Fibroblast of gingiva (primary cell): ENCODE data around the gene NSFL1C.
A peak's percentile ranks its signal among the peaks of the same experiment; 100 is the strongest.
"Not testable (repeated sequence)": the region's sequence is repeated elsewhere in the genome, so short reads cannot be mapped to it uniquely, and the experiment has no call there.

Experiments
- DNase-seq: peaks from one replicate; pipeline ENCODE4 v3.0.0-alpha.2; 2011; ENCODE audit warnings: low read depth

NSFL1C gene

GRCh38 chr20:1423625-1424106 lies 43.0 kb downstream of the NSFL1C start:
- DNase-seq: peak; percentile 76

GRCh38 chr20:1423206-1423605 lies 43.4 kb downstream of the NSFL1C start:
- no peak for DNase-seq

- DNase-seq: no peak
Observed at GRCh38 chr20:1422753-1423152, 43.9 kb downstream of the NSFL1C start.

DNA sequence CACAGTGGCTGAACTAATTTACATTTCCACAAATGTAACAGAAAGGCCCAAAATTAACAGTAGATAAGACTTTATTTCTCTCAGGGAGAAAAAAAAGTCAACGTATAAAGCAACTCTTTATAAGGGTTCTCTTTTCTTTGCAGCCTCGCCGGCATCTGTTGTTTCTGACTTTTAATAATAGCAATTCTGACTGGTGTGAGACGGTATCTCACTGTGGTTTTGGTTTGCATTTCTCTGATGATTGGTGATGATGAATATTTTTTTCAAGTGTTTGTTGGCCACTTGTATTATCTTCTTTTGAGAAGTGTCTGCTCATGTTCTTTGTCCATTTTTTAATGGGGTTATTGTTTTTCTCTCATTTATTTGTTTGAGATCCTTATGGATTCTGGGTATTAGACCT lies 46.6 kb downstream of the NSFL1C start:
- no peak for DNase-seq

DNA sequence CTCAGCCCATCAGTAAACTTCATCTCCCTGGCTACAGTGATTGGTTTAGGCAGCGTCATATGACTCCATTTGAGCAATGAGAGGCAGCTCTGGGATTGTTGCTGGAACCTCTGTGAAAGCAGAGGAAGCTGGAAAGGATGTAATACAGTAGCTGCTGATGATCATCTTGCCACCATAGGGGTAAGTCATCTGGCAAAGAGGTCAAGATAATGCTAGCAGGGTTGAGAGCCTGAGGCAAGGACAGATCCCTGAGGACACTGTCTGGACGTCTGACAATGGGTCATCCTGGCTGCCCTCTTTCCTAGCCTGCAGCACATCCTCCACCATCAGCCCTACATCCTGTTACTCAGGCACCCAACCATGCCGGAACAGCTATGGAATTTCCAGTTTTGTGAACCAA lies 48.3 kb downstream of the NSFL1C start:
- DNase-seq: peak; percentile 86

- no peak for DNase-seq
Observed at GRCh38 chr20:1417790-1418189, 48.9 kb downstream of the NSFL1C start.

DNA sequence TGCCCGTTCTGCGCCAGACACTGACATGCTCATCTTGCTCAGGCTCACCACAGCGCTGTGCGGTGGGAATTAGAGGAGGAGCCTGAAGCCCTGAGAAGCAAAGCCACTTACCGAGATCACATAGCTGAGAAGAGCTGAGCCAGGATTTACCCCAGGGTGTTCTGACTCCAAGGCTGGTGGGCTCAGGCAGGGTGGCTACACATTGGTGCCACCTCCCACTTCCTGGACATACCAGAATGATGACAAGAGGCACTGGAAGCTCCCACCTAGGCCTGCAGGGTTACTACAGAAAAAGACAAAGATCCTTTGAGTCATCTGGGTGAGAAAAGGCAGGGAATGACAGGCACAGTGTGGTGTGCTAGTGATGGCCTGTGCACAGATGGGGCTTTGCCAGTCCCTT lies 49.4 kb downstream of the NSFL1C start:
- DNase-seq: peak; percentile 26

DNA sequence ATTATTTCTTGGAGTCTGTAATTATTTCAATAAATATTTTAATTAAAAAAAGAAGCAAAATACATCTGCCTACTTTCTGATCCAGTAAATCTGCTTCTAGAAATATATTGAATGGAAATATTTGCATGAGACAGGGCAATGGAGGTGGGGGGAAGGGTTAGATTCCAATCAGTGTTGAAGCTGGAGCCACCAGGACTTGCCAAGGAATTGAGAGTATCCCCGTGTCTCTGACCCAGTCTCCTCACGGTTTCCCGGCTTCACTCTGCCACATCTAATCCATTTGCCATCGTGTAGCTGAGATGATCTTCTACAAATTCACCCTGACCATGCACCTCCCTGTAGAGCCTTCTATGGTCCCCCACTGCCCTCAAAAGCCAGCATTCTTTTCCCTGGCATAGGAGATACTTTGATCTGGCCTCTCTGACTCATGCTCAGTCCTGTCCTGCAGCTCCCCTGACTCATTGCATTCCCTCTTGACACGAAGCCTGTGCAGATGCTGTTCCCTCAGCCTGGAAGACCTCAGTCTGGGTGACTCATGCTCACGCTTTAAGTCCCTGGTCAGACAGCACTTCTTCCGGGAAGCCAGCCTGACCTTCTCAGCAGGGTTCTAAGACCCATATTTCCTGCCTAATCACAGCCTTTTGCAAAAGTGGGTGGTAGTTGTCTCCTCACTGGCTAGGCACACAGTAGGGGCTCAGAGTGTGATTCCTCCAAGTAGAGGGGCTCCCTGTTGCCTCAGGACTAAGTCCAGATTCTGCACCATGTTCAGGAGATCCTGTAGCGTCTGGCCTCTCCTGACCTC lies 50.8 kb downstream of the NSFL1C start:
- peak; percentile 93 for DNase-seq

DNA sequence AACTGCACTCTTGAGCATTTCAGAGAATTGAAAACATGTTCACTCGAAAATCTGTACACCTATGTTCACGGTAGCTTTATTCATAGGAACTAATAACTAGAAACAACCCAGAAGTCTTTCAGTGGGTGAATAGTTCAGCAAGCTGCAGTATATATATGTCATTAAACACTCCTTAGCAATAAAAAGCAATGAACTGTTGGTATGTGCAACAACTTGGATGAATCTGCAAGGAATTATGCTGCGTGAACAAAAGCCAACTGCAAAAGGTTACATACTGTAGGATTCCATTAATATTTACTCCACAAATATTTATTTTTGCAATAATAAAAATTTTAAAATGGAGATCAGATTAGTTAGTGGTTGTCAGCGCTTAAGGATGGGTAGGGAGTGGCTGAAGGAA lies 51.7 kb downstream of the NSFL1C start:
- peak; percentile 53 for DNase-seq

GRCh38 chr20:1405801-1406200 lies 60.8 kb downstream of the NSFL1C start:
- DNase-seq: no peak

GRCh38 chr20:1403624-1404023 lies 63.0 kb downstream of the NSFL1C start:
- no peak for DNase-seq

DNA sequence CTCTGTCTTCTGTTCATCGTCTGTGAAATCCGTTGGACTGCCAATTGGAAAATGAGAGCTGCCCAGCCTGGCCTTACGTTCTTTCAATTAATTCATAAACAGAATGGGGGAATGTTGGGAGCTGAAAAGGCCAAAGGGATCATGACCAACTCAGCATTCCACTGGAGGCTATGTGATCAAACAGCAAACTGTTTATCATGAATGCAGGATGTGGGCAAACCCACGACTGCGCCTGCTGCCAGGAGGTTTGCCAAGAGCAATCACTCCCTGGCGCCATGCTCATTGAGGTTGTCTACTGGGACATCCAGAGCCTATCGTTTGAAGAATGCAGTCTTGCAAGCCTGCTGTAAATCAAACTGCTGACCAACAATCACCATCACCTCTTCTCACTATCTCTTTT lies 64.5 kb downstream of the NSFL1C start:
- DNase-seq: peak; percentile 85

DNA sequence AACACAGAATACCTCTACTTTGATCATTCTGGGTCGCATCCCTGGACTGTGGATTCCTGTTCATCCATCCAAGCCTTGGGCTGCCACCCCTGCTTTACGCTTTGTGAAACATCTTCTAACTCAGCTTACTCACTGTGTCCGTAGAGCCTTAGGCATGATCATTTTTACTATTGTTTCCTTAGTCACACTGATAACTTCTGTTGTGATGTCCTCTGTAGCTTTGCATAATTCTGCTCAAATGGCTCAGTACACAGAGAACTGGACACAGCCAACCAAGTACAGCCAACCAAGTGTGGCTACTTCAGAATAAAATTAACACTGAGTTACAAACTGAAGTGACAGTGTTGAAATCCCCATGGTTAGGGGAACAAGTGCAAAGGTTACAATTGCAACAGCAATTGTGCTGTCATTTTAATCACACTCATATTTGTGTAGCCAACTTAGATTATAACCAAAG lies 65.2 kb downstream of the NSFL1C start:
- DNase-seq: no peak

DNA sequence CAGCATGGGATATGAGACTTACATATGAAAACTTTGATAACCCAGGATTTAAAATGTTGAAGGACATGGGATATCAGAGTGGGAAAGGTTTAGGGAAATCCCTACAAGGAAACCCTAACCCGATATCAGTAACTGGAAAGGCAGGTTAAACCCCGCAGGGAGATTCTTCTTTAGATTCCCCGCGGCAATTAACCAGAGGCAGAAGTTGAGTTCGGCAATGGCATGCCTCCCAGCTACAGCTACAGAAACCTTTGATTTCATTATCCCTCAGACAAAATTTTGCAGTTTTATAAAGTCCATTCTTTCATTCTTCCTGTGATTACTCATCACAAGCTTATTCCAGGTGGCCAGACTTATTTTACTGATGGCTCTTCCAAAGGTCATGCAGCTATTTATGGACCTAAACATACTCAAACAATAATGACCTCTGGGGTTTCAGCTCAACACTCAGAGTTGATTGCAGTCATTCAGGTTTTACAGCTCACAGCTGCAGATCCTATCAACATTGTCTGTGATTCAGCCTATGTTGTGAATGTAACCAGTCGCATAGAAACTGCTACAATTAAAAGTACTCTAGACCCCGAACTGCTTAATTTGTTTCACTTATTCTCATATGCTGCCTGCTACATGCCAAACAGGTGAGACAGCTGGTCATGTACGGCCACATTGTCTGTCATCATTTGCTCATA lies 66.8 kb downstream of the NSFL1C start:
- not testable (repeated sequence) for DNase-seq

DNA sequence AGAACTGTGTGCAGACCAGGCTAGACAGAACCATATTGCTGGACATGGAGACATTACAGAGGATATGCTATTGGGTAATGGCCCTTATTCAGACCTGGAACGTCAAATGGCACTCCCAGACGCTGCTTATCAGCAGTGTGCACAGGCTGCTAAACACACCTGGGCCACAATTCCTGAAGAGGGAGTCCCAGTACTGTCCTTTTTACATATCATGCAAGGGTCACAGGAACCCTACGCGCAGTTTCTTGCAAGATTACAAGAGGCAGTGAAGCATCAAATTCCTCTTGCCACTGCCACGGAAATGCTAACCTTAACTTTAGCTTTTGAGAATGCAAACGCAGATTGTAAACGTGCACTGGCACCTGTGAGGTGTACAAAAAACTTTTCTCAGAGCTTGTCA lies 68.5 kb downstream of the NSFL1C start:
- not testable (repeated sequence) for DNase-seq

- no peak for DNase-seq
Observed at GRCh38 chr20:1397710-1398109, 68.9 kb downstream of the NSFL1C start.

- no peak for DNase-seq
Observed at GRCh38 chr20:1396702-1397101, 69.9 kb downstream of the NSFL1C start.

DNA sequence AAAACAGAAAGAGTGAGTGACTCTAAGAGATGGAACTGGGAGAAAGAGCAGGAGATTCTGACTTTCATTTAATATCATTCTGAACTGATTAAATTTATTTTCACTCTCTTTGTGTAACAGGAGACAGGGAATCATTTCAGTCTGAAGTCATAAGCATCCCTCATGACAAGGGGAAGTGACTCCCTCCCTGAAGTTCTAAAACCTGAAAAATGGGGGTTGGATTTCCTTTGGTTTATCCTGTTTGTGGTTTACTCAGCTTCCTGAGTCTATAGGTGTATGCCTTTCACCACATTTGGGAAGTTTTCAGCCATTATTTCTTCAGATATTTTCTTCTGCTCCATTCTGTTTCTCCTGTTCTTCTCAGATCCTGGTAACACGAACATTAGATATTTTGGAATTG lies 70.4 kb downstream of the NSFL1C start:
- DNase-seq: no peak

GRCh38 chr20:1394686-1395085 lies 72.0 kb downstream of the NSFL1C start:
- DNase-seq: no peak

DNA sequence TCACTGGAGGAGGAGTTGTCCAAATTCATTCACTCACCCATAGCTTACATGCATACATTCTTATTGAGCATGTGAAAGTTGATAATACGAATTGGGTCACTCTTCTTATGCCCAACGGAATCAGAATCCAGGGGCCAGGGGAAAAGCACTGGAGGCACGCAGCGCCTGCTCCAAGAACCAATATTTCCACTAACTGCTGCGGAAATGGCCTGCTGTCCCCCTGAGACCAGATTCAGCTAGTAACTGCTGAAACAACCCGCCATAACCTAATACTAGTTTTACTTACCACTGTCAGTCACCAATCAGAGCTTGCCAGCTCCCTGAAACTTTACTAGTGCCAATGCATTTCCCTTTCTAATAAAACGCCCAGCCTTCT lies 73.2 kb downstream of the NSFL1C start:
- no peak for DNase-seq

DNA sequence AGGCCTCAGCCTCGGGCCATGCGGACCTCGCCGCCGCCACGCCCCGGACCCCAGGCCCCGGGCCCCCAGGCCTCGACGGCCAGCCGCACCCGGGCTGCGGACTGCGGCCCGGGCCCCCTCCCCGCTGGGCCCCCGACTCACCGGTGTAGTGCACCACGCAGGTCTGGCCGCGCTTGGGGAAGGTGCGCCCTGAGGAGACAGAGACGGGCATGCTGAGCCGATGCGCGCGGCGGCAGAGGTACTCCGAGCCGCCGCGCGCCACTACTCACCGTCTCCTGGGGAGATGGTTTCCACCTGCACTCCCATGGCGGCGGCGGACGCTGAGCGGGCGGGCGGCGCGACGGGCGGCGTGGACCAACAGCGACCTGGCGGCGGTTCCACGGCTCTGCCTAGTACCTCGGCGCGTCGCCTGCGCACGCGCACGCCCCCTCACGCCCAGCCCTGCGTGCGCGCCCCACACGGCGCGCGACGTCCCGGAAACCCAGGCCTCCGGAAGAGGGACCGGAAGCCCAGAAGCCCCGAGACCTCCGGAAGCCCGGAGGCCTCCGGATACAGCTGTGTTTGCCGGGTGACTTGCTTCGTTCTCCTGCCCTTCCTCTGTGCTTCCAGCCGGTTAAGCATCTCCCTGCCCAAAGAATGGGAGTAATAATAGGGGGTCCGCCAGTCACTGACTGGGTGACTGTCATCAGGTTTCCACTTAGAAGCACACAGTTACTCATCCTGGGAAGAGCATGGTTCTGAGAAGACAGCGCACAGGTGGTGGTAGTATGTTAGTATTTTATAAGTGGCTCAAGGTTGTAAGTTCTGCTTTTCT lies 73.7 kb downstream of the NSFL1C start, which contains the start of gene FKBP1A:
Gene FKBP1A (minus strand): TSS at position 362 of the 814 bp plus-strand sequence. CDS start 56 bp downstream, at position 306.
- peak; percentile 90 for DNase-seq

DNA sequence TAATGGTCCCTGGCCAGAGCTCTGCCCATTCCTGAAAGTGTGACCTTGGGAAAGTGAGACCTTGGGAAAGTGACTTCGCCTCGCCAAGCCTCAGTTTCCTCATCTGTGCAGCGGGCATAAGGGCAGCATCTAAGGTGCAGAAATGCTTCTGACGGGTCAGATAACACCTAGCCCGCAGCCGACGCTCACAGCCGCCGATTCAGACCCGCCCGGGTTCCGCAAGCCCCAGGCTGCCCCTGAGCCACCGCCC lies 74.3 kb downstream of the NSFL1C start:
- no peak for DNase-seq
